SK-N-SH treated with all-trans-retinoic acid at 6 μM for 48 hours (cell line): ENCODE data around the gene C10orf143.

Experiments
- ATAC-seq: fragments of 200-7000 bp; cut with Tn5 transposase; 3 replicates; pipeline ENCODE4 v1.9.1; 2020; ENCODE audit warnings: mild to moderate bottlenecking, moderate library complexity
- ARNTL ChIP-seq: fragments of 450-650 bp; formaldehyde crosslinking; IDR thresholded peaks from 2 replicates; pipeline ENCODE4 v1.5.0; 2020; ENCODE audit warnings: low read depth, mild to moderate bottlenecking, moderate library complexity, borderline replicate concordance
- BACH2 ChIP-seq: fragments of 250-450 bp; sonication (Bioruptor Pico); IDR thresholded peaks from 2 replicates; pipeline ENCODE4 v1.9.0; 2021; ENCODE audit warnings: mild to moderate bottlenecking, borderline replicate concordance
- CSDC2 ChIP-seq: fragments of 250-450 bp; sonication (Bioruptor Pico); IDR thresholded peaks from 2 replicates; pipeline ENCODE4 v1.5.0; 2020; ENCODE audit warnings: mild to moderate bottlenecking, moderate library complexity
- ESRRG ChIP-seq: fragments of 250-450 bp; sonication (Bioruptor Pico); IDR thresholded peaks from 2 replicates; pipeline ENCODE4 v1.6.1; 2021; ENCODE audit warnings: mild to moderate bottlenecking
- GLIS3 ChIP-seq: fragments of 250-450 bp; sonication (Bioruptor Pico); IDR thresholded peaks from 2 replicates; pipeline ENCODE4 v1.5.0; 2020; ENCODE audit warnings: mild to moderate bottlenecking, moderate library complexity
- ISL1 ChIP-seq: fragments of 250-450 bp; sonication (Bioruptor Pico); IDR thresholded peaks from 2 replicates; pipeline ENCODE4 v2.1.2; 2022; ENCODE audit warnings: mild to moderate bottlenecking, moderate library complexity
- OSR1 ChIP-seq: fragments of 250-450 bp; sonication (Bioruptor Pico); IDR thresholded peaks from 2 replicates; pipeline ENCODE4 v1.8.0; 2022; ENCODE audit warnings: moderate library complexity, mild to moderate bottlenecking, inconsistent platforms
- PPARA ChIP-seq: fragments of 250-450 bp; sonication (Bioruptor Pico); IDR thresholded peaks from 2 replicates; pipeline ENCODE4 v1.5.0; 2020; ENCODE audit warnings: mild to moderate bottlenecking, borderline replicate concordance
- SNAI2 ChIP-seq: fragments of 250-450 bp; sonication (Bioruptor Pico); IDR thresholded peaks from 2 replicates; pipeline ENCODE4 v1.5.0; 2020; ENCODE audit warnings: mild to moderate bottlenecking, moderate library complexity
- TCF4 ChIP-seq: fragments of 250-450 bp; sonication (Bioruptor Pico); IDR thresholded peaks from 2 replicates; pipeline ENCODE4 v1.8.0; 2021; ENCODE audit warnings: mild to moderate bottlenecking, moderate library complexity, borderline replicate concordance
- TOX ChIP-seq: fragments of 250-450 bp; sonication (Bioruptor Pico); IDR thresholded peaks from 2 replicates; pipeline ENCODE4 v1.8.0; 2021; ENCODE audit warnings: mild to moderate bottlenecking, moderate library complexity, borderline replicate concordance
- ZC3H10 ChIP-seq: fragments of 250-450 bp; sonication (Bioruptor Pico); IDR thresholded peaks from 2 replicates; pipeline ENCODE4 v1.5.1; 2021; ENCODE audit warnings: mild to moderate bottlenecking, moderate library complexity
- ZFP3 ChIP-seq: fragments of 250-450 bp; sonication (Bioruptor Pico); IDR thresholded peaks from 2 replicates; pipeline ENCODE4 v1.5.0; 2020; ENCODE audit warnings: mild to moderate bottlenecking, moderate library complexity
- ZFP30 ChIP-seq: fragments of 450-650 bp; formaldehyde crosslinking; IDR thresholded peaks from 2 replicates; pipeline ENCODE4 v1.5.0; 2022; ENCODE audit warnings: mild to moderate bottlenecking, moderate library complexity
- ZNF70 ChIP-seq: fragments of 450-650 bp; formaldehyde crosslinking; IDR thresholded peaks from 2 replicates; pipeline ENCODE4 v1.5.0; 2020; ENCODE audit warnings: mild to moderate bottlenecking, moderate library complexity
- TF ChIP-seq, protein P1 (sequence below): fragments of 250-450 bp; sonication (Bioruptor Pico); IDR thresholded peaks from 2 replicates; pipeline ENCODE4 v1.8.0; 2020; ENCODE audit warnings: mild to moderate bottlenecking, moderate library complexity, borderline replicate concordance
- TF ChIP-seq, protein P2 (sequence below): fragments of 250-450 bp; sonication (Bioruptor Pico); IDR thresholded peaks from 2 replicates; pipeline ENCODE4 v1.5.1; 2021; ENCODE audit warnings: mild to moderate bottlenecking, moderate library complexity
- TF ChIP-seq, protein P3 (sequence below): fragments of 250-450 bp; sonication (Bioruptor Pico); IDR thresholded peaks from 2 replicates; pipeline ENCODE4 v1.5.1; 2020; ENCODE audit warnings: low read depth, mild to moderate bottlenecking, moderate library complexity
- TF ChIP-seq, protein P4 (sequence below): fragments of 250-450 bp; sonication (Bioruptor Pico); IDR thresholded peaks from 2 replicates; pipeline ENCODE4 v1.5.0; 2020; ENCODE audit warnings: mild to moderate bottlenecking, moderate library complexity

The C10orf143 gene

DNA sequence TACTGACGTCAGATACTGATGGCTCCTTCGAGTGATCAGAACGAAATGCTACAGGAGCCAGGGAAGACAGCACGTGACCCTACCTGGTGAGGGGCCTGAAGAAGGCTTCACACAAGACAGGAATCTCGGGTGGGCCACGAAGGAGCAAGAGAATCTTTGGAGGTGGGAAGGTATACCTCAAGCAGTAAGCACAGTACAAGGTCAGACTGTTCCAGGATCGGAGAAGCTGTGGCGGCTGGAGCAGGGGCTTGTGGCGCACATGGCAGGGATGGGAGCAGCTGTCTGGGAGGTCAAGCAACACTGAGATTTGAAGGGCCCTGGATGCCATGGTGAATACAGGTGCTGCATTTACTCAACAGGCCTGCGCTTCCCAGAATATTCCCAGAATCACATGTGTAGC lies 45.4 kb downstream of the C10orf143 start:
- no peak for ATAC-seq
- TF ChIP-seq OSR1 (no peak), TOX (CRISPR knock-in tag) (no peak), BACH2 (CRISPR knock-in tag) (no peak), ZFP3 (no peak), TCF4 (CRISPR knock-in tag) (no peak)
- TF ChIP-seq, protein P1, sequence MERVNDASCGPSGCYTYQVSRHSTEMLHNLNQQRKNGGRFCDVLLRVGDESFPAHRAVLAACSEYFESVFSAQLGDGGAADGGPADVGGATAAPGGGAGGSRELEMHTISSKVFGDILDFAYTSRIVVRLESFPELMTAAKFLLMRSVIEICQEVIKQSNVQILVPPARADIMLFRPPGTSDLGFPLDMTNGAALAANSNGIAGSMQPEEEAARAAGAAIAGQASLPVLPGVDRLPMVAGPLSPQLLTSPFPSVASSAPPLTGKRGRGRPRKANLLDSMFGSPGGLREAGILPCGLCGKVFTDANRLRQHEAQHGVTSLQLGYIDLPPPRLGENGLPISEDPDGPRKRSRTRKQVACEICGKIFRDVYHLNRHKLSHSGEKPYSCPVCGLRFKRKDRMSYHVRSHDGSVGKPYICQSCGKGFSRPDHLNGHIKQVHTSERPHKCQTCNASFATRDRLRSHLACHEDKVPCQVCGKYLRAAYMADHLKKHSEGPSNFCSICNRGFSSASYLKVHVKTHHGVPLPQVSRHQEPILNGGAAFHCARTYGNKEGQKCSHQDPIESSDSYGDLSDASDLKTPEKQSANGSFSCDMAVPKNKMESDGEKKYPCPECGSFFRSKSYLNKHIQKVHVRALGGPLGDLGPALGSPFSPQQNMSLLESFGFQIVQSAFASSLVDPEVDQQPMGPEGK = no peak

DNA sequence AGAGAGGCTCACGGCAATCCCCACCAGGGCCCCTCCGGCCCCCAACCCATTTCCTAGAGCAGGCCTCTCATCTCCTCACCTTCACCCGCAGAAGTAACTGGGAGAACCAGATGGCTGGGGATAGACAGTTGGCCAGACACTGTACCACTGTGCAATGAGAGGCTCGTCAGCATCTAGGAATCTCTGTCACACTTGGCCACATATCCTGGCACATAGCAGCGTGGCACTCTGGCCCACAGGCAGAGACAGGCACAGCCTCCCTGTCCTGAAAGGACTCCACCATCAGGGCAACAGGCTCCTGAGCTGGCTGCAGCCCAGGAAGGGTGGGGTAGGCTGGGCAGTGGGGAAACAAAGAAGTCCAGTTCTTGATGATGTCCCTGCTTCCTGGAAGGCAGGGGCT lies 45.8 kb downstream of the C10orf143 start:
- no peak for TF ChIP-seq ESRRG (CRISPR knock-in tag)
- TF ChIP-seq, protein P2, sequence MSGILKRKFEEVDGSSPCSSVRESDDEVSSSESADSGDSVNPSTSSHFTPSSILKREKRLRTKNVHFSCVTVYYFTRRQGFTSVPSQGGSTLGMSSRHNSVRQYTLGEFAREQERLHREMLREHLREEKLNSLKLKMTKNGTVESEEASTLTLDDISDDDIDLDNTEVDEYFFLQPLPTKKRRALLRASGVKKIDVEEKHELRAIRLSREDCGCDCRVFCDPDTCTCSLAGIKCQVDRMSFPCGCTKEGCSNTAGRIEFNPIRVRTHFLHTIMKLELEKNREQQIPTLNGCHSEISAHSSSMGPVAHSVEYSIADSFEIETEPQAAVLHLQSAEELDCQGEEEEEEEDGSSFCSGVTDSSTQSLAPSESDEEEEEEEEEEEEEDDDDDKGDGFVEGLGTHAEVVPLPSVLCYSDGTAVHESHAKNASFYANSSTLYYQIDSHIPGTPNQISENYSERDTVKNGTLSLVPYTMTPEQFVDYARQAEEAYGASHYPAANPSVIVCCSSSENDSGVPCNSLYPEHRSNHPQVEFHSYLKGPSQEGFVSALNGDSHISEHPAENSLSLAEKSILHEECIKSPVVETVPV (CRISPR knock-in tag) = no peak
- no peak for TF ChIP-seq OSR1
- no peak for TF ChIP-seq ISL1
- no peak for ATAC-seq

DNA sequence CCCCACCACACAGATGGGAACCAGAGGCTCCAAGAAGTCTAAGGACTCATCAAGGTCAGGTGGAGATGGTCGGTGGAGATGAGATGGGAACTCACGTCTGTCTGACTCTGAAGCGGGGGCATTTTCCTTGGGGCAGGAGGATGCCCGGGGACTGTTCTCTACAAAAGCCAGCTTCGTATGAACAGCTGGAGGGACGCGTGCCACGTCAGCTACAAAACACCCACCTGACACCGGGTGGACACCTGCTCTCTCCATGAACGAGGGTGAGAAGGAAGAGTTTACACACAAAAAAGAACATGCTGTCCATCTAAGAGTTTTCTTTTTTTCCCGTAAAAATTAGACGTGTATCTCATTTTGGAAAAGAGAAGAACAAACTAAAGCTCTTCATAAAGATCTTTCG lies 47.7 kb downstream of the C10orf143 start:
- TF ChIP-seq, protein P3, sequence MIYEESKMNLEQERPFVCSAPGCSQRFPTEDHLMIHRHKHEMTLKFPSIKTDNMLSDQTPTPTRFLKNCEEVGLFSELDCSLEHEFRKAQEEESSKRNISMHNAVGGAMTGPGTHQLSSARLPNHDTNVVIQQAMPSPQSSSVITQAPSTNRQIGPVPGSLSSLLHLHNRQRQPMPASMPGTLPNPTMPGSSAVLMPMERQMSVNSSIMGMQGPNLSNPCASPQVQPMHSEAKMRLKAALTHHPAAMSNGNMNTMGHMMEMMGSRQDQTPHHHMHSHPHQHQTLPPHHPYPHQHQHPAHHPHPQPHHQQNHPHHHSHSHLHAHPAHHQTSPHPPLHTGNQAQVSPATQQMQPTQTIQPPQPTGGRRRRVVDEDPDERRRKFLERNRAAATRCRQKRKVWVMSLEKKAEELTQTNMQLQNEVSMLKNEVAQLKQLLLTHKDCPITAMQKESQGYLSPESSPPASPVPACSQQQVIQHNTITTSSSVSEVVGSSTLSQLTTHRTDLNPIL (CRISPR knock-in tag) = no peak
- TF ChIP-seq, protein P2 (CRISPR knock-in tag) = no peak
- no peak for TF ChIP-seq CSDC2 (CRISPR knock-in tag)
- TF ChIP-seq ESRRG (CRISPR knock-in tag) = no peak
- no peak for TF ChIP-seq PPARA (CRISPR knock-in tag)
- no peak for TF ChIP-seq BACH2 (CRISPR knock-in tag)
- TF ChIP-seq, protein P4, sequence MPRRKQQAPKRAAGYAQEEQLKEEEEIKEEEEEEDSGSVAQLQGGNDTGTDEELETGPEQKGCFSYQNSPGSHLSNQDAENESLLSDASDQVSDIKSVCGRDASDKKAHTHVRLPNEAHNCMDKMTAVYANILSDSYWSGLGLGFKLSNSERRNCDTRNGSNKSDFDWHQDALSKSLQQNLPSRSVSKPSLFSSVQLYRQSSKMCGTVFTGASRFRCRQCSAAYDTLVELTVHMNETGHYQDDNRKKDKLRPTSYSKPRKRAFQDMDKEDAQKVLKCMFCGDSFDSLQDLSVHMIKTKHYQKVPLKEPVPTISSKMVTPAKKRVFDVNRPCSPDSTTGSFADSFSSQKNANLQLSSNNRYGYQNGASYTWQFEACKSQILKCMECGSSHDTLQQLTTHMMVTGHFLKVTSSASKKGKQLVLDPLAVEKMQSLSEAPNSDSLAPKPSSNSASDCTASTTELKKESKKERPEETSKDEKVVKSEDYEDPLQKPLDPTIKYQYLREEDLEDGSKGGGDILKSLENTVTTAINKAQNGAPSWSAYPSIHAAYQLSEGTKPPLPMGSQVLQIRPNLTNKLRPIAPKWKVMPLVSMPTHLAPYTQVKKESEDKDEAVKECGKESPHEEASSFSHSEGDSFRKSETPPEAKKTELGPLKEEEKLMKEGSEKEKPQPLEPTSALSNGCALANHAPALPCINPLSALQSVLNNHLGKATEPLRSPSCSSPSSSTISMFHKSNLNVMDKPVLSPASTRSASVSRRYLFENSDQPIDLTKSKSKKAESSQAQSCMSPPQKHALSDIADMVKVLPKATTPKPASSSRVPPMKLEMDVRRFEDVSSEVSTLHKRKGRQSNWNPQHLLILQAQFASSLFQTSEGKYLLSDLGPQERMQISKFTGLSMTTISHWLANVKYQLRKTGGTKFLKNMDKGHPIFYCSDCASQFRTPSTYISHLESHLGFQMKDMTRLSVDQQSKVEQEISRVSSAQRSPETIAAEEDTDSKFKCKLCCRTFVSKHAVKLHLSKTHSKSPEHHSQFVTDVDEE (CRISPR knock-in tag) = no peak
- TF ChIP-seq GLIS3 (CRISPR knock-in tag) = no peak
- no peak for TF ChIP-seq TCF4 (CRISPR knock-in tag)
- no peak for TF ChIP-seq ZNF70 (CRISPR knock-in tag)
- no peak for TF ChIP-seq ZFP30 (CRISPR knock-in tag)
- ATAC-seq = no peak

DNA sequence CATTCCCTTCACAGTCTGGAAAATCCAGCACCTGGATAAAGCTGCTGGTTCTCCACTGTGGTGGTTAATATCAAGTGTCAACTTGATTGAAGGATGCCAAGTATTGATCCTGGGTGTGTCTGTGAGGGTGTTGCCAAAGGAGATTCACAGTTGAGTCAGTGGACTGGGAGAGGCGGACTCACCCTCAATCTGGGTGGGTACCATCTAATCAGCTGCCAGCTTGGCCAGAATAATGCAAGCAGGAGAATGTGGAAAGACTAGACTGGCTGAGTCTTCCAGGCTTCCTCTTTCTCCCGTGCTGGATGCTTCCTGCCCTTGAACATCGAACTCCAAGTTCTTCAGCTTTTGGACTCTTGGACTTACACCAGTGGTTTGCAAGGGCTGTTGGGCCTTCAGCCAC lies 48.4 kb downstream of the C10orf143 start:
- TF ChIP-seq CSDC2 (CRISPR knock-in tag) = no peak
- no peak for TF ChIP-seq ZFP3
- TF ChIP-seq ZC3H10 (CRISPR knock-in tag) = no peak
- no peak for TF ChIP-seq PPARA (CRISPR knock-in tag)
- TF ChIP-seq, protein P1 = no peak
- TF ChIP-seq ZFP30 (CRISPR knock-in tag) = no peak
- TF ChIP-seq TCF4 (CRISPR knock-in tag) = no peak
- TF ChIP-seq ISL1 = no peak
- TF ChIP-seq SNAI2 = no peak
- TF ChIP-seq ARNTL (CRISPR knock-in tag) = no peak
- TF ChIP-seq TOX (CRISPR knock-in tag) = no peak
- no peak for ATAC-seq
